Keratinocyte (primary cell): Measurements from ENCODE around the gene BCAS1. TPM values are rescaled to one million over a fixed set of nuclear protein-coding genes. Genes with fewer than 3 reads are reported as not detected.

Experiments used
- DNase-seq: peaks from one replicate; pipeline ENCODE4 v3.0.0-alpha.2; 2011; ENCODE audit warnings: low read depth, missing footprints, low spot score
- FAIRE-seq: peaks from 2 replicates; lab custom pipeline; 2011; peaks lifted over from hg19 to GRCh38; lab: Jason Lieb, UNC
- H2AFZ ChIP-seq: 2 replicates; pipeline ENCODE4 v1.6.0; 2012; ENCODE audit warnings: low read length, control low read depth, inconsistent platforms; ENCODE audit not compliant: control insufficient read depth
- H3K27ac ChIP-seq: 2 replicates; pipeline ENCODE4 v1.5.1; 2011; ENCODE audit warnings: low read length; ENCODE audit not compliant: control insufficient read depth, insufficient read depth
- H3K27me3 ChIP-seq: 3 replicates; pipeline ENCODE4 v1.6.0; 2011; ENCODE audit warnings: low read length; ENCODE audit not compliant: control insufficient read depth, insufficient read depth; ENCODE audit errors: extremely low read depth
- H3K36me3 ChIP-seq, 2 experiments: 2 replicates in 1 of 2; 3 replicates in 1 of 2; pipeline ENCODE4 v1.5.1; 2011; ENCODE audit warnings: low read length in 2 of 2, mild to moderate bottlenecking in 1 of 2; ENCODE audit not compliant: control insufficient read depth in 2 of 2, insufficient read depth in 2 of 2; ENCODE audit errors: extremely low read depth in 1 of 2
- H3K4me1 ChIP-seq: 3 replicates; pipeline ENCODE4 v1.5.1; 2011; ENCODE audit warnings: low read length; ENCODE audit not compliant: control insufficient read depth, insufficient read depth; ENCODE audit errors: extremely low read depth
- H3K4me2 ChIP-seq: 3 replicates; pipeline ENCODE4 v1.6.0; 2011; ENCODE audit warnings: low read depth, low read length; ENCODE audit not compliant: control insufficient read depth, insufficient read depth; ENCODE audit errors: extremely low read depth
- H3K4me3 ChIP-seq, 3 experiments: fragments of 200-600 bp in 1 of 3; sonication (generic) in 1 of 3; 2 replicates in 2 of 3; 3 replicates in 1 of 3; pipeline ENCODE4 v1.5.1; 2011 to 2016; ENCODE audit warnings: low read length in 3 of 3, mild to moderate bottlenecking in 3 of 3, control low read depth in 2 of 3, inconsistent platforms in 1 of 3, low read depth in 1 of 3, mixed read lengths in 1 of 3, mixed run types in 1 of 3, moderate library complexity in 1 of 3; ENCODE audit not compliant: control insufficient read depth in 2 of 3, insufficient read depth in 2 of 3; ENCODE audit errors: extremely low read depth in 1 of 3
- H3K79me2 ChIP-seq: 2 replicates; pipeline ENCODE4 v1.6.0; 2012; ENCODE audit warnings: low read length; ENCODE audit not compliant: control insufficient read depth, insufficient read depth
- H3K9ac ChIP-seq: 3 replicates; pipeline ENCODE4 v1.6.0; 2011; ENCODE audit warnings: low read length; ENCODE audit not compliant: control insufficient read depth, insufficient read depth; ENCODE audit errors: extremely low read depth
- H3K9me1 ChIP-seq: 3 replicates; pipeline ENCODE4 v1.6.0; 2011; ENCODE audit warnings: low read length; ENCODE audit not compliant: control insufficient read depth, insufficient read depth; ENCODE audit errors: extremely low read depth
- H3K9me3 ChIP-seq: 2 replicates; pipeline ENCODE4 v1.5.1; 2012; ENCODE audit warnings: low read depth, low read length; ENCODE audit not compliant: control insufficient read depth
- H4K20me1 ChIP-seq: 3 replicates; pipeline ENCODE4 v1.6.0; 2011; ENCODE audit warnings: low read length; ENCODE audit not compliant: control insufficient read depth, insufficient read depth; ENCODE audit errors: extremely low read depth
- CTCF ChIP-seq, 3 experiments: IDR thresholded peaks in 1 of 3; conservative IDR thresholded peaks in 1 of 3; optimal IDR thresholded peaks in 1 of 3; 2 replicates in 2 of 3; 3 replicates in 1 of 3; pipeline versions ENCODE3 to v1.5.1; 2011; ENCODE audit warnings: low read length in 3 of 3, mild to moderate bottlenecking in 3 of 3, moderate library complexity in 2 of 3, control low read depth in 1 of 3, inconsistent platforms in 1 of 3; ENCODE audit not compliant: insufficient read depth in 2 of 3; ENCODE audit errors: extremely low read depth in 1 of 3
- EZH2 ChIP-seq: IDR thresholded peaks from one replicate; pipeline ENCODE4 v1.6.1; 2012; ENCODE audit warnings: inconsistent platforms, mild to moderate bottlenecking, low read length, moderate library complexity
- dilution Hi-C: fragments of 300-500 bp; cut with MboI; formaldehyde crosslinking; loops from one replicate; pipeline ENCODE4 v1.7.0; 2020; ENCODE audit warnings: low sequenced_read_pairs; ENCODE audit not compliant: extremely low pct_ligation_motif_present
- polyA plus RNA-seq, 5 experiments: library from polyadenylated mRNA; depleted of rRNA in 3 of 5; stranded (reverse) in 3 of 5; stranded (forward) in 1 of 5; unstranded in 1 of 5; fragments of >200 nt; gene quantifications; 1 replicate in 1 of 5; 2 replicates in 3 of 5; 3 replicates in 1 of 5; pipeline versions ENCODE4 v1.2.1 to v1.2.3, GENCODE V29; 2011 to 2012; ENCODE audit warnings: missing spikeins in 2 of 5, low read depth in 1 of 5, low replicate concordance in 1 of 5

The BCAS1 gene
- polyA plus RNA-seq, 1 donor (not counting 4 experiments of a cell fraction or from before 2014, with no cell fraction given) = not detected

GRCh38 chr20:54102543-54102942 lies 32.1 kb upstream of the BCAS1 start:
- H3K9ac ChIP-seq = no peak overlapping the region
- peaks cover 30% of the 10 kb centered on the region for H3K4me1 ChIP-seq
- no peaks in the 10 kb centered on the region for H4K20me1 ChIP-seq
- H3K36me3 ChIP-seq = no peaks in the 10 kb centered on the region
- FAIRE-seq (no peak), DNase-seq (no peak)
- H3K79me2 ChIP-seq = no peaks in the 10 kb centered on the region
- no peaks in the 10 kb centered on the region for H3K9me1 ChIP-seq
- dilution Hi-C loops = no loop called here
- no peaks in the 10 kb centered on the region for H3K9me3 ChIP-seq
- no peak overlapping the region for H3K4me3 ChIP-seq
- no peak overlapping the region for H3K4me2 ChIP-seq
- no peaks in the 10 kb centered on the region for H3K27me3 ChIP-seq
- no peak overlapping the region for H2AFZ ChIP-seq
- TF ChIP-seq CTCF (optimal IDR thresholded peaks at IDR 0.05 in 1 of 3, IDR thresholded peaks at IDR 0.05 in 1 of 3, conservative IDR thresholded peaks at IDR 0.05 in 1 of 3; ENCODE audit: extremely low read depth in 1 of 3, insufficient read depth in 2 of 3, low read length in 3 of 3) = no peak
- TF ChIP-seq EZH2 = no peak
- no peak overlapping the region for H3K27ac ChIP-seq

GRCh38 chr20:54100563-54100962 lies 30.2 kb upstream of the BCAS1 start:
- Histone ChIP-seq H3K27ac (no peak overlapping the region), H2AFZ (no peak overlapping the region), H3K9ac (no peak overlapping the region), H3K4me1 (peaks cover 10% of the 10 kb centered on the region), H3K79me2 (no peaks in the 10 kb centered on the region), H3K9me3 (no peaks in the 10 kb centered on the region), H3K9me1 (no peaks in the 10 kb centered on the region), H3K4me3 (no peak overlapping the region), H4K20me1 (no peaks in the 10 kb centered on the region), H3K27me3 (no peaks in the 10 kb centered on the region), H3K4me2 (no peak overlapping the region), H3K36me3 (no peaks in the 10 kb centered on the region)
- DNase-seq (no peak), FAIRE-seq (no peak)
- no peak for TF ChIP-seq CTCF (optimal IDR thresholded peaks at IDR 0.05 in 1 of 3, IDR thresholded peaks at IDR 0.05 in 1 of 3, conservative IDR thresholded peaks at IDR 0.05 in 1 of 3; ENCODE audit: extremely low read depth in 1 of 3, insufficient read depth in 2 of 3, low read length in 3 of 3)
- TF ChIP-seq EZH2 = no peak
- dilution Hi-C loops = no loop called here
